Raji (cell line): ENCODE results near the gene ZKSCAN5.

Source experiments
- POLR2A ChIP-seq: IDR thresholded peaks from 2 replicates; pipeline ENCODE4 v1.6.1; 2011; ENCODE audit warnings: low read depth, low read length, control low read depth; ENCODE audit not compliant: insufficient read depth

The ZKSCAN5 gene

DNA sequence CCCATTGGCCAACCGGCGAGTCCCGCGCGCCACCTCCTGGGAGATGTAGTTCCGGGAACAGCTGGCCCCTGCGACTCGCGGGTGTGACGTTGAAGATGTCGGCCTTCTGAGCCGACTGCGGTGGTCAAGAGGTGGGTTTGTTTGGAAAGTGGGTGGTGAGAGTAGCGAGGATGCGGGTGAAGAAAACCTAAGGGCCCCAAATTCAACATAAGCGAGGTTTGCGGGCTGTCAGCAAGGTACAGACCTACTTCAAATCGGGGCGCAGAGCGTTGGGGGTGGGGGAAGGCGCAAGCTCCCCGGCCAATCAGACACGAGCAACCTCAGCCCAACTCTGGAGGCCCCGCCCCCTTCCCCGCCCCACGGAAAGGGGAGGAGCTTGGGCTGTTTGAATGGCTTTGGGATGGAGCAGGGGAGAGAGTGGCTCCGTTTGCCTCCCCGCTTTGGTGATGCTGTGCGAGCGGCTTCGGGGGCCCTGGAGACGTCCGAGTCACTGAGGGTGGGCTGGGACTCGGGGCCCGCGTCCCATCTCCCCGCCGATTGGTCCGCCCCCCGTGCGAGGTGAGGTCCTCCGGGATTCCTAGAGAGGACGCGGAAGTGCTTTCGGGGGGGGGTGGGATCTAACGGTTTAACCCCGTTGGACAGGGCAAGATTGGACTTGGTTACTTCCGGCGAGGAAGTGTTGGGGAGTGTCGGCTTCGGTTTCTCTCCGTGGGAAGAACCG, at the start of gene ZKSCAN5:
Gene ZKSCAN5, plus strand, starts transcription at position 60 of the 721 bp plus-strand sequence. CDS start 1,383 bp downstream, outside the sequence.
- TF ChIP-seq POLR2A, result peak; percentile 70

DNA sequence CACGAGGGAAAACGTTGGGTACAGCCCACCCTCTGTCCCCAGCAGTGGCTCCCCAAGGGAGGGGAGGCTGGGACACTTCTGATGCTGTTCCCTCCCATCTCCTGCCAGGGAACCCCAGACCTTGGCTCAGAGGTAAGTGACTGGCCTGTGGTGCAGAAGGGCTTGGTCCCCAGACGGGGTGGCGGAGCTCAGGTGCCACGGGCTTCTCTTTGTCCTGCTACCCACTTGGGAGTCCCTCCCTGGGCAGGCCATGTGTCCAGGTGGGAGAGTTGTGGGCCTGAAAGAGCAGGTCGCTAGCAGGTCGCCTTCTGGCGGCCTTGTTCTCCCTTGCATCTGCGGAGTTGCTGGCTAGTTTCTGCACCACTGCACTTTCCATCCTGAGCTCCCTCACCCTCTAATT, 48.6 kb upstream of the ZKSCAN5 start:
- TF ChIP-seq POLR2A, result no peak

DNA sequence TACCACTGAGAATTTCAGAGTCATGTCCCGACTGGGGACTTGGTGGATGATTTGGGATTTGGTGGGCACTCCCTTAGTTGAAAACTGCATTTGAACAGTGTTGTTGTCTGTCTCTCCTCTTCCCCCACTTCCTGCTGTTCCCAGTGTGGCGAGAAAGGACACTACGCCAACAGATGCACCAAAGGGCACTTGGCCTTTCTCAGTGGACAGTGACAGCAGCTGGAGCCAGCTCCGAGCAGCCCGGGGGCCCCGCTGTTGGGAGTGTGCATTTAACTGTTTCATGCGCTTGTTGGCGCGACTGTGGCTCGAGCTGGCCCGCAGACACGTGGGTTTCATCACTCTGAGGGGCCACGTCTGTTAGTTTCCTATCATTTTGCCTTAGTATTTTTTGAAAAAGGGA, 48.2 kb upstream of the ZKSCAN5 start:
- no peak for TF ChIP-seq POLR2A

DNA sequence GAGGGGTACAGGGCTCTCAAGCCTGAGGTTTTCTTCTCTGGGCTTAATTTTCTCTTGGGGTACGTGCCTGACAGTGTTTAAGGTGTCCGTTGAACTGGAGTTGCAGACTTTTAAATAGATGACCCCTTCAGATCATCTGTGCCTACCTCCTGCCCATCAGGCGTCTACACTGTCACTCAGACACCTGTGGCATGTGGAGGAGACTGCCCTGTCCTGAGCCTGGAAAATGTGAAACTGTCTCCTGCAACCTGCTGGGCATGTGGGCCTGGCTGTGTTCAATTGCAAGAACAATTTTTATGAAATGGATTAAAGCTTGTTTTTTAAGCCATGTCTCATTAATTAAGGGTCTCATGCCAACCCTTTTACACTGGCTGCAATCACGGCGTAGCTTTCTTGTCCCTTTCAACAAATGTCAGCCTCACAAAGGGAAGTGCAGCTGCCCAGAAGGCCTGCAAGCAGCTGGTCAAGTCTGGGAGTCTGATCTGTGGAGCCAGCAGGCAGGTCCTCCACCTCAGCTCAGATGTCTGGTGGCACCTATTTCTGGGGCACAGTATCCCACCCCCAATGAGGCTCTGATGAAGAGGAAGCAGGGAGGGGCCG, 47.3 kb upstream of the ZKSCAN5 start:
- no peak for TF ChIP-seq POLR2A

DNA sequence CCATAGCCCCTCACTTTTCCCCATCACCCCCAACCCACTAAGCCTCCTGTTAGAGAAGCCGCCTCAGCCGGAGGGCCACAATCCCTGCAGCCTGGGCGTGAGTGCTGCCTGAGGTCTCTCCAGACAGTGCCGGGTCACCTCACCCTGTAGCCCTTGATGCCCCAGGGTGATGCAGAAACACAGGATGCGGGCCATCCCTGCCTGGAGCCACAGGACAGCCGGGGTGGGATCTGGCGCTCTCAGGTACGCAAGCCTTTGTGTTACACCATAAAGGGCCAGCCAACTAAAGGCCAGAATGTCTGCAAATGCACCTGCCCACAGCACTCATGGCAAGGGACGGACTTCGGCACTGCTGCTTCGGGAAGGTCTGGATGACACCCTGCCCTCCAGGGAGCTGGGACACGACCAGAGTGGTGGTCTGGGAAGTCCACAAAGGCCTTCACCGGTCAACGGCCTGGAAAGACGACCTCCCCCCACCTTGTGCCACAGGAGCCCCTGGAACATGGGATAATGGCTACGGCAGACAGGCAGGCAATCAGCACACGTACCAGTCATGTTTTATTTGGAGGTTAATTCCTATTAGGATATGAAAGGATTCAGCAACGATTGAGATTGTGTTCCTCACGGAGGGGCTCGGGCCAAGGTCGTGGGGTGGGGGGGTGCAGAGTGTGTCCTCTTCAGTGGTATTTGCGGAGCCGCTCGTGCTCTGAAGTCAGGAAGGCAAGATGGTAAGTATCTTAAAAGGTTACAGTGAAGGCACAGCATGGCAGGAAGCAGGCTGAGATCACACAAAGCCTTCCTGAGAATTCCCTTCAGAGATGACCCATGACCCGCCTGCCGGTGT, 46.6 kb upstream of the ZKSCAN5 start:
- TF ChIP-seq POLR2A, result no peak

DNA sequence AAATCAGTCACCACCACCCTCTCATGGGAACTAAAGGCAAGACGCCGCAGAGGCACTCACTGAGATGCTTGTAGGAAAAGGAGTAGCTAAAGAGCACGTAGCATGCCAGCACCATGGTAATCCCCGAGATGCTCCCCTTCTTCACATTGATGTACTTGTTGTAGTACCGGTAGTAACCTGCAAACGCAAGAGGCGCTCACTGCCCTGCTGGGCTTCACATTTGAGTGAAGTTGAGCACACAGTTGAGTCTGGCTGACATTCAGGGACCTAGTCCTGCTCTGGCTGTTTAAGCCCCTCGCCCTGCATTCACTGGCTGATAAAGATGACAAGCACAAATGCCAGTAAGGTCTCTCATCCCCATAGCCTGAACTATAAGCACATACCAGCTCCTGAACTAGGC, 45.4 kb upstream of the ZKSCAN5 start:
- no peak; the same call in 1 of the 2 replicates for TF ChIP-seq POLR2A

DNA sequence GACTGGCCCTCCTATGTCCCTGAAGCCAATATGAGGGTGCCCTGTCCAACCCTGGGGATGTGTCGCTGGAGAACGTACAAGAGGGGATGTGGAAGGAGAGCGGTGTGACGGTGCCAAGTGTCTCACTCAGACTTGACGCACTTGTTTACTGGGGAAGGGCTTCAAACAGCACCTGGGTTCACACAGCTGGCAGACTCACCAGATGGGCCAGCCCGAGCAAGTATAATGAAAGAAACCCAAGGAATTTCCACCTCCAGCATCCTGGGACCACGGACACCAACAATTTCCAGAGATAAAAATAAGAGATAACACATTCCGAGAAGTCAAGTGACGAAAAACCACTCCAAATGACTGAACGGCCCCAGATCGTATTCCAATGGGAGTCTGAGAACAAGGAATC, 43.8 kb upstream of the ZKSCAN5 start:
- TF ChIP-seq POLR2A, result no peak

DNA sequence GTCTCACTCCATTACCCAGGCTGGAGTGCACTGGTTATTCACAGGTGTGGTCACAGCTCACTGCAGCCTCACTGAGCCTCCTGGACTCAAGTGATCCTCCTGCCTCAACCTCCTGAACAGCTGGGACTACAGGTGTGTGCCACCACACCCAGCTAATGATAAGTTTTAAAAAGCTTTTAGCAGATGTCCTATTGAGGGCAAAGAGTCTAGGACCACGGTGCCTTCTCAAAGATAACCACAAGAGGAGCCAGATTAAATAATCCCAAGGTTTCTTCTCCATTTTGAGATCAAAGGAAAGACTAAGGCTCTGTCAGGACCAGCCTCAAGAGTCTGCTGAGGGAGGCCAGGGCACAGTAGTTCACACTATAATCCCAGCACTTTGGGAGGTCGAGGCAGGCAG, 43.2 kb upstream of the ZKSCAN5 start:
- no peak for TF ChIP-seq POLR2A

DNA sequence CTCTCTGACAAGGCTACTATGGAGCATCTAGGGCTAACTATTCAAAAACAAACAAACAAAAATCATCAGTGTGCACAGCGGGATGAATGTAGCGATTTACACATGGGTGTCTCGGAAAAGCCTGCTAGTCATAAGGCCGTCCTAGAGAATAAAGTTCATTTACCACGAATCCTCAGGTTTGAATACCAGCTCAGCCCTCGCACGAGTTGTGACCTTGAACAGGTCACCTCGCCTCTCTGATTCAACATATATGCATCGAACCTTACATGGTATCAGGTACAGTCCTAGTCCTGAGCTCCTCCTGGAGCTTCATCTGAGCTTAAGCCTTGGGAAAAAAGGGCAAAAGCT, 39.1 kb upstream of the ZKSCAN5 start:
- no peak for TF ChIP-seq POLR2A

DNA sequence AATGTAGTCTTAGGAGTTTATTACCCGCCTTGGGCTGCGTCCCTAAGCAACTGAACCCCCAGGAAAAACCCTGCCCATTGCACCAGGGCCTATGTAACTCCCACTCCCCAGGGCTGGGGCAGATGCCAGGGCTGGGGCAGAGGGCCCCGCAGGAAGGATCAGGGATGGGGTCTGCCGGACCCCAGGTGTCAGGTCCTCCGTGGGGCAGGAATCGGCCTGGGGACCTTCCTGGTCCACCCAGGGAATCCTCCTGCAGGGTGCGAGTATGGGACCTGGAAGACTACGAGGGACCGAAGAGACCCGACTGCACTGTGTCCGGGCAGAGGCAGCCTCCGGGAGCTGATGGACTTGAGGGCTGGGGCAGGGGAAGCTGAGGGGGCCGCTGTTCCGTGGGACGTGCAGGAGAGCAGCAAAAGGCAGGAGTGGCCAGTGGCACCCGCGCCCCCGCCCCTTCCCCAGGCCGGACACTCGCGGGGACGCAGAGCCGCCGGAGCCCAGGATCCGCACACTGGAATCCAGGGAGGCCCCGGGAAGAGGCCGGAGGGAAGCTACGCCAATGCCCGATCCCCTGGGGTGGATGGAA, 36.0 kb upstream of the ZKSCAN5 start:
- TF ChIP-seq POLR2A, result no peak

DNA sequence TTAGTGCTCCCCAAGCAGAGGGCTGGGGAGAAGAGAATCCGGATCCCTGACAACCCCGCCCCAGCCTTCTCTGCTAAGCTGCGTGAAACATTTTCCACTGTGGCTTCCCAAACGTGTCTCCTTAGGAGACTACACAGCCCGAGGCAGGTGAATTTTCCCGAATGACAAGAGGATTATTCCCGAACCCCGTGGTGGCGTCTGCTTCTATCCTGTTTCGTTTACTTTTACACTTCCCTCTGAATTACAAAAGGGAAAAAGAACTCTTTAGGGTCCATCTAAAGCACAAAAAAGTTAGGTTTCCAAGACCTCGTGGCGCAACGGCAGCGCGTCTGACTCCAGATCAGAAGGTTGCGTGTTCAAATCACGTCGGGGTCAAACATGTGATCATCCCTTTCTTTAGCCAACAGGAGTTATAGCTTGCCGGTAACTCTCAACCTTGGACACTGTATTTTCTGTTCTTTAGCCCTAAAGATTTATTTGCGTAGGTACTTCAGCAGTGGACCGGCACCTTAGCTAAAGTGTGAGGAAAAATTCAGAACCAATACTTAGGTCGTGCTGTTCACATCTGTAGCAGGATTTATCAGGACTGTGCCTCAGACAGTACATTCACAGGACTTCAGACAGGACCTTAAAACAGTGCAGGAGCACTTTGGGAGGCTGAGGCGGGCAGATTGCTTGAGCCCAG, 34.9 kb upstream of the ZKSCAN5 start:
- TF ChIP-seq POLR2A, result no peak

DNA sequence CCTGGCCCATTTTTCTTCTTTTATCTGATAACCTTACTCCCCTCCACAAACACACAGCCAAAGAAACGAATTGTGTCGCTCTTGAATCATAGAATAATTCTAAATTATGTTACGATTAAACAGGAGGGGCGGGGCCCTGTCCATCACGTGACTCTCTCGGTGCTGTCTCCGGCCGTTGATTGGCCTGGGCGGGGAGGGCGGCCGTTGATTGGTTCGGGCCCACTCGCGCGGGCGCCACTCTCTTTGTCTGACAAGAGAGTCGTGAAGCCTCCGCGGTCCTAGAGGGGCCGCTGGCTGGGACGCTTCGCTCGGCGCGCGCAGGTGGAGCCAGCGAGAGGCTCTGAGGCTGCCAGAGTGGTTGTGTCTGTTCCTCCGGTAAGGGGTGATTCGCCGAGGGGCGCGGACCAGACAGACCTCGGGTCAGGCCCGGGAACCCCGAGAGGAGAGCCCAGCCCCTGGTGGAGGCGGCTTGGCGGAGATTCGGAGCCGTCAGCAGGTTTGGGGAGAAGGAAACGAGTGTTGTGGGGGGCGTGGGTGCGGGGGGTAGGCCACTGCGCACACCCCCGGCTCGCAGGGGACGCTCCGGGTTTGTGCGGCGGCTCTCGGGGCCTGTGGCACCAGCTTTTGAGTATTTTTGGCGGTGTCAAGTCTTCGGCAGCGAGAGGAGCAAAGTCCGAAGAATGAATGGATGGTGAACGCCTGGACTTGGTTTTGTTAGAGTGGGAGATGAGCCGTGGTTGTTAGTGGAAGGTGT, 31.7 kb upstream of the ZKSCAN5 start, which contains the start of gene ZNF789:
Gene ZNF789, plus strand, starts transcription at position 330 of the 754 bp plus-strand sequence. CDS start 3,567 bp downstream, outside the sequence.
- peak; percentile 83 for TF ChIP-seq POLR2A

DNA sequence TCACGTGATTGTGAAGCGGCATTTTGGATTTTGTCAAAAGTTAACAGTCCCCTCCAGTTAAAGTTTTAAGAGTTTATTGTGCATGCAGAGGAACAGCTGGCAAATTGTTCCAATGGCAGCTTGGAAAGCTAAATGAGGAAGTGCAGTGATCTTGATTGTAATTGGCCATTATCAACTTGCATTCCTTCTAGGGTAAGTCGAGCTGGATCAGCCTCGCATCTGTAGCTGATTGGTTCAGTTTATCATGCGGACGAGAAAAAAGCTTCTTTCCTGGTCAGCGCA, 31.2 kb upstream of the ZKSCAN5 start:
- no peak for TF ChIP-seq POLR2A

DNA sequence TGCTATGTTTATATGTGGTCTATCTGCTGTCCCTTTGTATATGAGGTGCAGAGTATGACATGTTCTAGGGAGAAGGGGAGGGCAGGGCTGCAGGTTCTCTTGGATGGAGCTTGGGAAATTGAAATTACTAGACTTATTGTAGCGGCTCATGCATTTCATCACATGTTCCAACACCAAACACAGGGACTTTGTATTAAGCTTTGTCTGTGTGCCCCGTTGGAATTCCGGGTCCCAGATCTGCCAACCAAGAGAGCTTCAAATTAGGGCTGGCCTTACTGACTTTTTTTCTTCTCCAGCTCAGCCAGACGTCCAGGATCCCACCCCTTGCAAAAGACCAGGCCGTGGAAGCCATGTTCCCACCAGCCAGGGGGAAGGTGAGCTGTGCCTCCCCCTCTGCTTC, 28.4 kb upstream of the ZKSCAN5 start:
- no peak for TF ChIP-seq POLR2A

DNA sequence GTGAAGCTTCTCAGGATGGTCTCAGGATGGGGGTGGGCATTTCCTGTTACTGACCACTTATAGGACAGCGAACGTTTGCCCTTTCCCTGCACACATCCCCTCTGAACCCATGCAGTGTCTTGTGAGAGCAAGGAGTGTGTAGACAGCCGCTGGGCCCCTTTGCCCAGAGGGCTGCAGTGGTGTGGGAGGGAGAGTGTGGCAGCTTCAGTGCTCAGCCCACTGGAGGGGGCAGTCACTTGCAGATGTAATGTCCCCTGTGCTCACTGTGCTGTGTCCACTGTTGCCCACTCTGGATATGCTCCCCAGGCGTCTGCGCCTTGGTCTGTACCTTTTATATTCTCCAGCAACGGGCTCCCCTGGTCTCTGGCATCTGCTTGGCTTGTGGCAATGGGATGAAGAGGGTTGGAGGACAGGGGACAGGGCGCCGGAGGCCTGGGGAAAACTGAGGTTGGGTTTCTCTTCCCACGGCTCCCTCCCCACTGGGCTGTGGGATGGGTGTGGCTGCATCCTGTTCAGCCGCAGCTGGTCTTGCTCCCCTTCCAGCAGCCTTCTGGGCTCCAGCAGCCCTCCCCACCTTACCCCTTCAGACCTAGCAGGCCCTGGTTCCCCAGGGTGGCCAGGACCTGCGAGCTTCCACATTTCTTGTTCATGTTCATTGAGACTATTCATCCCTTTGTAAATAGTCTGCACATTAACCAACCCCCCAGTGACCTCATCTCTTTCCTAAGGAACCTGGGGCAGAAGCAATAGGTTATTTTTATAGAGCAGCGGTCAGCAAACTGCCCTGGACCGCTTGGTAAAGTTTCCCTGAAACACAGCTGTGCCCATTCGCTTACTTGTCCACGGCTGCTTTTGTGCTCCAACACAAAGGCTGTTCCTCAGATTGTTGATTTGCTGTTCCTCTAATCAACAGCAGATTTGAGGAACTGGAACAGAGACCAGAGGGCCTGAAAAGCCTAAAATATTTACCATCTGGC, 25.7 kb upstream of the ZKSCAN5 start:
- no peak for TF ChIP-seq POLR2A
